HAP-1 (cell line): ENCODE measurements around the gene LYST.
"Not testable (repeated sequence)": the region's sequence is repeated elsewhere in the genome, so short reads cannot be mapped to it uniquely, and the experiment has no call there.

Experiments used
- DNase-seq, 2 experiments: peaks; one replicate each; pipeline ENCODE4 v3.0.0-alpha.2; 2016 to 2020; ENCODE audit warnings: low spot score in 2 of 2
- H3K27me3 ChIP-seq: fragments of 250-450 bp; sonication (Bioruptor Pico); 2 replicates; pipeline ENCODE4 v1.5.1; 2020; ENCODE audit warnings: low read depth, mild to moderate bottlenecking, moderate library complexity
- H3K36me3 ChIP-seq: fragments of 250-450 bp; sonication (Bioruptor Pico); replicated peaks from 2 replicates; pipeline ENCODE4 v1.5.1; 2020; ENCODE audit warnings: mild to moderate bottlenecking
- H3K4me1 ChIP-seq: fragments of 250-450 bp; sonication (Bioruptor Pico); 2 replicates; pipeline ENCODE4 v1.5.1; 2020; ENCODE audit warnings: mild to moderate bottlenecking
- H3K4me3 ChIP-seq: fragments of 250-450 bp; sonication (Bioruptor Pico); 2 replicates; pipeline ENCODE4 v1.5.1; 2020; ENCODE audit warnings: mild to moderate bottlenecking, moderate library complexity
- H3K9me3 ChIP-seq: fragments of 250-450 bp; sonication (Bioruptor Pico); 2 replicates; pipeline ENCODE4 v1.5.1; 2020; ENCODE audit warnings: mild to moderate bottlenecking, moderate library complexity
- in situ Hi-C: fragments of 300-500 bp; cut with MboI; formaldehyde crosslinking; loops from 3 replicates; pipeline ENCODE4 v1.14.3; 2020; ENCODE audit warnings: low sequenced_read_pairs, inconsistent platforms, mixed read lengths

The LYST gene

GRCh38 chr1:235809688-235810397 lies 56.9 kb downstream of the LYST start:
- H3K9me3 ChIP-seq, result no peaks in the 10 kb centered on the region
- H3K4me1 ChIP-seq, result no peaks in the 10 kb centered on the region; the same call in none of the 2 replicates
- H3K4me3 ChIP-seq, result no peak overlapping the region
- H3K27me3 ChIP-seq, result no peaks in the 10 kb centered on the region
- H3K36me3 ChIP-seq, result no peaks in the 10 kb centered on the region
- in situ Hi-C loops, result no loop called here
- DNase-seq, result no peak

GRCh38 chr1:235808223-235808622 lies 58.5 kb downstream of the LYST start:
- Histone ChIP-seq H3K4me1 (no peaks in the 10 kb centered on the region; the same call in none of the 2 replicates), H3K9me3 (no peaks in the 10 kb centered on the region), H3K4me3 (no peak overlapping the region), H3K27me3 (no peaks in the 10 kb centered on the region), H3K36me3 (no peaks in the 10 kb centered on the region)
- in situ Hi-C loops, result no loop called here
- peak in 1 of 2 experiments; percentile 21 for DNase-seq

- in situ Hi-C loops, result no loop called here
- Histone ChIP-seq H3K36me3 (no peaks in the 10 kb centered on the region), H3K27me3 (no peaks in the 10 kb centered on the region), H3K4me1 (no peaks in the 10 kb centered on the region; the same call in none of the 2 replicates), H3K9me3 (no peaks in the 10 kb centered on the region), H3K4me3 (no peak overlapping the region)
- DNase-seq, result no peak
Observed at GRCh38 chr1:235806123-235806522, 60.6 kb downstream of the LYST start.

GRCh38 chr1:235802573-235803346 lies 63.9 kb downstream of the LYST start:
- Histone ChIP-seq H3K4me1 (no peaks in the 10 kb centered on the region; the same call in 1 of the 2 replicates), H3K36me3 (no peaks in the 10 kb centered on the region), H3K4me3 (no peak overlapping the region), H3K9me3 (no peaks in the 10 kb centered on the region), H3K27me3 (no peaks in the 10 kb centered on the region)
- DNase-seq, result no peak
- in situ Hi-C loops, result no loop called here

- Histone ChIP-seq H3K9me3 (no peaks in the 10 kb centered on the region), H3K27me3 (no peaks in the 10 kb centered on the region), H3K36me3 (no peaks in the 10 kb centered on the region), H3K4me1 (no peaks in the 10 kb centered on the region; the same call in 1 of the 2 replicates), H3K4me3 (no peak overlapping the region)
- in situ Hi-C loops, result no loop called here
- DNase-seq, result no peak
Observed at GRCh38 chr1:235799264-235799663, 67.4 kb downstream of the LYST start.

- in situ Hi-C loops, result no loop called here
- H3K27me3 ChIP-seq, result no peaks in the 10 kb centered on the region
- DNase-seq, result no peak
- no peaks in the 10 kb centered on the region for H3K36me3 ChIP-seq
- no peak overlapping the region for H3K4me3 ChIP-seq
- no peaks in the 10 kb centered on the region for H3K9me3 ChIP-seq
- H3K4me1 ChIP-seq, result peaks cover 4% of the 10 kb centered on the region
Observed at GRCh38 chr1:235791532-235792060, 75.1 kb downstream of the LYST start.

GRCh38 chr1:235790123-235790522 lies 76.6 kb downstream of the LYST start:
- in situ Hi-C loops, result no loop called here

GRCh38 chr1:235786227-235786898 lies 80.3 kb downstream of the LYST start:
- H3K36me3 ChIP-seq, DNase-seq, in situ Hi-C loops, H3K27me3 ChIP-seq, H3K4me1 ChIP-seq, H3K9me3 ChIP-seq, H3K4me3 ChIP-seq: not testable (repeated sequence)

More at GRCh38 chr1:235790123-235790522, 76.6 kb downstream of the LYST start:
- Histone ChIP-seq H3K27me3 (no peaks in the 10 kb centered on the region), H3K9me3 (no peaks in the 10 kb centered on the region), H3K4me3 (no peak overlapping the region), H3K36me3 (no peaks in the 10 kb centered on the region), H3K4me1 (peaks cover 4% of the 10 kb centered on the region)
- DNase-seq, result no peak

GRCh38 chr1:235784950-235785349 lies 81.8 kb downstream of the LYST start:
- no peak for DNase-seq
- no peaks in the 10 kb centered on the region for H3K9me3 ChIP-seq
- in situ Hi-C loops, result no loop called here
- H3K4me1 ChIP-seq, result peaks cover 5% of the 10 kb centered on the region
- no peaks in the 10 kb centered on the region for H3K27me3 ChIP-seq
- H3K4me3 ChIP-seq, result no peak overlapping the region
- H3K36me3 ChIP-seq, result no peaks in the 10 kb centered on the region

GRCh38 chr1:235783148-235783776 lies 83.4 kb downstream of the LYST start:
- no peaks in the 10 kb centered on the region for H3K36me3 ChIP-seq
- no peaks in the 10 kb centered on the region for H3K27me3 ChIP-seq
- peak; percentile 21 to 69 for DNase-seq
- no peaks in the 10 kb centered on the region for H3K9me3 ChIP-seq
- peaks cover 5% of the 10 kb centered on the region for H3K4me1 ChIP-seq
- in situ Hi-C loops, result no loop called here
- no peak overlapping the region for H3K4me3 ChIP-seq

GRCh38 chr1:235782601-235783000 lies 84.1 kb downstream of the LYST start:
- H3K27me3 ChIP-seq, result no peaks in the 10 kb centered on the region
- DNase-seq, result no peak
- in situ Hi-C loops, result no loop called here
- peaks cover 5% of the 10 kb centered on the region for H3K4me1 ChIP-seq
- no peaks in the 10 kb centered on the region for H3K36me3 ChIP-seq
- H3K4me3 ChIP-seq, result no peak overlapping the region
- H3K9me3 ChIP-seq, result no peaks in the 10 kb centered on the region

GRCh38 chr1:235781807-235782206 lies 84.9 kb downstream of the LYST start:
- Histone ChIP-seq H3K4me3 (no peak overlapping the region), H3K9me3 (no peaks in the 10 kb centered on the region), H3K27me3 (no peaks in the 10 kb centered on the region), H3K36me3 (no peaks in the 10 kb centered on the region), H3K4me1 (peaks cover 5% of the 10 kb centered on the region)
- in situ Hi-C loops, result no loop called here
- no peak for DNase-seq

GRCh38 chr1:235779770-235780169 lies 86.9 kb downstream of the LYST start:
- no peaks in the 10 kb centered on the region for H3K36me3 ChIP-seq
- H3K4me1 ChIP-seq, result peaks cover 17% of the 10 kb centered on the region
- no peak for DNase-seq
- H3K27me3 ChIP-seq, result no peaks in the 10 kb centered on the region
- in situ Hi-C loops, result no loop called here
- H3K9me3 ChIP-seq, result no peaks in the 10 kb centered on the region
- no peak overlapping the region for H3K4me3 ChIP-seq
